Fibroblast of villous mesenchyme (primary cell): Measurements from ENCODE around the gene BTBD16. TPM values are rescaled to one million over a fixed set of nuclear protein-coding genes. Genes with fewer than 3 reads are reported as not detected.

Source experiments
- DNase-seq: peaks from one replicate; pipeline ENCODE4 v3.0.0-alpha.2; 2010; ENCODE audit warnings: low read depth
- H3K4me3 ChIP-seq: 2 replicates; pipeline ENCODE4 v1.5.1; 2011; ENCODE audit warnings: low read depth, mild to moderate bottlenecking, low read length
- total RNA-seq: library from RNA; depleted of rRNA; stranded (reverse); fragments of >200 nt; gene quantifications from 2 replicates; pipeline ENCODE4 v1.2.3, GENCODE V29; 2012
- TF ChIP-seq, protein P1 (sequence below): IDR thresholded peaks from 2 replicates; pipeline ENCODE4 v1.5.1; 2012; ENCODE audit warnings: low read depth, mild to moderate bottlenecking, low read length; ENCODE audit not compliant: insufficient read depth

The BTBD16 gene
- total RNA-seq, 1 donor: not detected

DNA sequence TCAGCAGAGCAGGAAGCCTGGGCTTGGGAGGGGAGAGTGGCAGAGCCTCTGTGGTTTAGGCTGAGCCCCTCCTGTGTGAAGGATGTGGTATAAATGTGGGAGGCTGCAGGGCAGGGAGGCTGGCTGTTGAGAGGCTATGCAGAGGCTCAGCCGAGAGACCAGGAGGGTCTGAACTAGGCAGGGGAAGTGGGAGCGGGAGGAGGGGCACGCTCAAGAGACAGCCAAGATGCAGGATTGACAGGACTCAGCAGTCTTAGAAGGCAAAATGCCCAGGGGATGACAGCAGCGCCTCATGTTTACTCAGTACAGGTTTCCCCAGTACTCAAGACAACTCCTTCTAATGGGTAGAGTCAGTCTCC, 24.3 kb downstream of the BTBD16 start:
- DNase-seq: no peak
- TF ChIP-seq, protein P1, sequence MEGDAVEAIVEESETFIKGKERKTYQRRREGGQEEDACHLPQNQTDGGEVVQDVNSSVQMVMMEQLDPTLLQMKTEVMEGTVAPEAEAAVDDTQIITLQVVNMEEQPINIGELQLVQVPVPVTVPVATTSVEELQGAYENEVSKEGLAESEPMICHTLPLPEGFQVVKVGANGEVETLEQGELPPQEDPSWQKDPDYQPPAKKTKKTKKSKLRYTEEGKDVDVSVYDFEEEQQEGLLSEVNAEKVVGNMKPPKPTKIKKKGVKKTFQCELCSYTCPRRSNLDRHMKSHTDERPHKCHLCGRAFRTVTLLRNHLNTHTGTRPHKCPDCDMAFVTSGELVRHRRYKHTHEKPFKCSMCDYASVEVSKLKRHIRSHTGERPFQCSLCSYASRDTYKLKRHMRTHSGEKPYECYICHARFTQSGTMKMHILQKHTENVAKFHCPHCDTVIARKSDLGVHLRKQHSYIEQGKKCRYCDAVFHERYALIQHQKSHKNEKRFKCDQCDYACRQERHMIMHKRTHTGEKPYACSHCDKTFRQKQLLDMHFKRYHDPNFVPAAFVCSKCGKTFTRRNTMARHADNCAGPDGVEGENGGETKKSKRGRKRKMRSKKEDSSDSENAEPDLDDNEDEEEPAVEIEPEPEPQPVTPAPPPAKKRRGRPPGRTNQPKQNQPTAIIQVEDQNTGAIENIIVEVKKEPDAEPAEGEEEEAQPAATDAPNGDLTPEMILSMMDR: no peak
- H3K4me3 ChIP-seq: no peak overlapping the region

DNA sequence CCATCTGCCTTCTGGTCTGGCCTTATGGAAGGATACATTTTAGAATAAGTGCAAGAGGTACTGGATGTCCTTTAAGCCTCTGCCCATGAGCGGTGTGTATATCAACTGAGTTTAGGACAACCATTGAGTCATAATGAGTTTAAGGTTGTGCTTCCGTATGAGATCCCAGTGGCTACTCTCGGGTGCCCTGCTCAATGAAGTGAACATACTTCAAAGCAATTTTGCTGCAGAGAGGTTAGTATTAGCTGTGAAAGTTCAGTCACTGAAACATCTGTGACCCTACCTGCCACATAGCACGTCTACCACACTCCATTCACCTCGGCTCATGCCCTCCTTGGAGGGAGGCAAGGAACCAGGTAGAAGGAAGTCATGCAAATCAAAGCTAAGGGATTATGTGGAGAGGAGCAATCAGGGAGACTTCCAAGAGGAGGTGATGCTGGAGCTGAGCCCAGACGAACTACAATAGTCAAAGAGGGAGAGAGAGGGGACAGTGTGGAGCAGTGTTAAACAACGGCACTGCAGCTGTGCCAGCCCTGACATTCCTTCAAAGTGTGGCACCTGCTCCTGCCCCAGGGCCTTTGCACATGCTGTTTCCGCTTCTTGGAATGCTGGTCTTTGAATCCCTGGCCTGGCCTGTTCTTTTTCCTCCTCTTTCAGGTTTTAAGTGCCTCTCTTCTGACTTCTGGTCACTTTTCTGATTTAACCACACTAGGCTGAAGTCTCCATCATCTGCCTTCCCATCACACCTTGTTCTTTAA, 25.4 kb downstream of the BTBD16 start:
- TF ChIP-seq, protein P1: no peak
- H3K4me3 ChIP-seq: no peak overlapping the region
- DNase-seq: no peak

DNA sequence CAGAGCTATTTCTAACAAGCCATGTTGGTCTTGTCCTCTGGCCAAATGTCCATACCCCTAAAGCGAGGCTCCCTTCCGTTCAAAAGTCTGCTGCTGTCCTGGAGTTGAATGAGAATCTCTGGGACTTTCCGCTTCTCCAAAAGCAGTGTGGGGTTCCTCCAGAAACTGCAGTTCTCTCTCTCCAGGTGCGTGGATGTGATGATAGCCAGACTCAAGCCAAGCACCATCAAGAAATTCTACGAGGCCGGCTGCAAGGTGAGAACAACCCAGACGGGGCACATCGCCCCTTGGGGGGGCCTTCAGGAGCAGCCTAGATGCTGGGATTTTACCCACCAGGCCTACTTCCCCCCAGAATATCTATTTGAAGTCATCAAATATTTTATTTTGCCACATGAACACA, 26.5 kb downstream of the BTBD16 start:
- DNase-seq: no peak
- H3K4me3 ChIP-seq: no peak overlapping the region
- TF ChIP-seq, protein P1: no peak

DNA sequence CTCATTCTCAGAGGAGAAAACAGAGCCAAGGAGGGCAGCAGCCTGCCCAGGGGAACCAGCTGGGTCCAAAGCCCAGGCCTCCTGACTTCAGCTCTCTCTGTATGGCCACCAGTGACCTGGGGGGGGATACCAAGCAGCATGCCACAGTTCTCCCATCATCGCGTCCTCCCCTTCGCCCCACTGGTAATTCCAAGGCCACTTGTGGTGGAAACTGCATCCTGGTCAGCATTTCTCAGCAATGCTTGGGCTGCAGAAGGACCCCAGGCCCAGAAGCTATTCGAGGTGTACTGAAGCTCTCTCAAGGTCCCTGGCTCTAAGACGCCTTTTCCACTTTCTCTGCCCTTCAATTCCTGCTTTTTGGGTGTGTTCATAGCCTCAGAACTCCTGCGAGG, 27.1 kb downstream of the BTBD16 start:
- DNase-seq: no peak
- TF ChIP-seq, protein P1: no peak

DNA sequence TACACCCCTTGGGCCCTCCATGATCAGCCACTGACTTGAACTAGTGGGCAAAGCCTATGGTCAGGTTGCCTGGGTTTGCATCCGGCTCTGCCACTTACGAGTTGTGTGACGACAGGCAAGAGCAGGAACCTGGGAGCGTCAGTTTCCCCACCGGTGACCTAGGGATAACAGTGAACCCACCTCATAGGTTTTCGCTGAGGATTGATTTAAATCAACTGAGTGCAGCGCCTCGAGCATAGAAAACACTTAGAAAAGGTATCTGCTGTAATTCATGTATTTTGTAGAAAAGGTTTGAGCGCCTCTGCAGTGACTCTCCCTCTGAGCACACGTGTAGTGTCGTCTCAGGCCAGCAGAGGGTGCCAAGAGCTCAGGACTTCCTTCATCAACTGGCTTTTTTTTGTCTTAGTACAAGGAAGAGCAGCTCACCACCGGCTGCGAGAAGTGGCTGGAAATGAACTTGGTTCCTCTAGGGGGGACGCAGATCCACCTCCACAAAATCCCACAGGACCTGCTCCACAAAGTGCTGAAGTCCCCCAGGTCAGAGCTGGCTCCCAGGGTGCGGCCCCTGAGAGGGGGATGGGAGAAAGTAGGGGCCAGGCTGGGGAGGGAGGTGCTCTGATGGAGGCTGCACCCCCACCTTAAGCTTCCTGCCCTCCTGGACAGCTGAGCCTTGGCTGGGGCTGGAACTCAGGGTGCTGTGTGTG, 27.7 kb downstream of the BTBD16 start:
- TF ChIP-seq, protein P1: peak; percentile 94
- peak; percentile 75 for DNase-seq
- H3K4me3 ChIP-seq: peak overlapping the region; percentile 16

More for the DNA sequence above, 27.1 kb downstream of the BTBD16 start:
- no peak overlapping the region for H3K4me3 ChIP-seq

DNA sequence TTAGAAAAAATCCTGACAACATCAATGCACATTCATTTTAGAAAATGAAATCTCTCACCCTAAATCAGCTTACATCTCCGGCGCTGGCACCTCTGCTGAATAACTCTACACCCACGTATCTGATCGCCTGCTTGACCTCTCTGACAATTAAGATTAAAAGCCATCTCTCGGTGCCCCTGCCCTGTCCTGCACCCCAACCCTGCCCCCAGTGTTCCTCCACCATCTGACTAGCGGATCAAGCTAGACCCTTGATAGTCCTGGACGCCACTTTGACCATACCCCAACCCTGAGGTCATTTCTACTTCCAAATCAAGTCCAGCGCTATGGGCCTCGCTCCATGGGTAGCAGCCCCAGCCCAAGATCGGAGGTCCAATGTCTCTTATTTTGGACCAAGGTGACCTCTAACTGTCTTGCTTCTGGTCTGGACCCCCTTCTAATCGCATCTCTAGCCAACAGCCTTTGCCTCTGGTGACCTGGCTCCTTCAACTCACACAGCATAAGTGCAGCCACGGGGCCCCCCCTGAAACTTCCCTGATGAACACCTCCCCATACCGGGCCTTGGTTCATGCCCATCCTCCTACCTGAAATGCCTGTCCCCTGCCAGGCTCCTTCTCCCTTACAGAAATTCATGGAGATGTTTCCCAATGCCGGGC, 28.5 kb downstream of the BTBD16 start:
- DNase-seq: no peak
- H3K4me3 ChIP-seq: no peak overlapping the region
- TF ChIP-seq, protein P1: no peak
